Smooth muscle cell (in vitro differentiated cells): ENCODE data around the gene ZPLD1. TPM values are rescaled to one million over a fixed set of nuclear protein-coding genes. Genes with fewer than 3 reads are reported as not detected.

Source experiments
- DNase-seq: peaks from one replicate; lab custom pipeline; 2025; ENCODE audit not compliant: unreplicated experiment; lab: John Stamatoyannopoulos, UW
- H2AFZ ChIP-seq: fragments of 200-600 bp; sonication (generic); 2 replicates; pipeline ENCODE4 v1.6.0; 2016; ENCODE audit warnings: antibody characterized with exemption, low read depth, mild to moderate bottlenecking
- H3F3A ChIP-seq: fragments of 200-600 bp; sonication (generic); 2 replicates; pipeline ENCODE4 v1.6.0; 2017; ENCODE audit warnings: antibody characterized with exemption, low read depth
- H3K27ac ChIP-seq: fragments of 200-600 bp; sonication (generic); 2 replicates; pipeline ENCODE4 v1.5.1; 2016; ENCODE audit warnings: low read depth, mild to moderate bottlenecking
- H3K27me3 ChIP-seq: fragments of 200-600 bp; sonication (generic); 2 replicates; pipeline ENCODE4 v1.6.1; 2016; ENCODE audit warnings: low read depth, mild to moderate bottlenecking
- H3K36me3 ChIP-seq: fragments of 200-600 bp; sonication (generic); 2 replicates; pipeline ENCODE4 v1.5.1; 2016; ENCODE audit warnings: low read depth
- H3K4me1 ChIP-seq: fragments of 200-600 bp; sonication (generic); 2 replicates; pipeline ENCODE4 v1.5.1; 2016; ENCODE audit warnings: low read depth
- H3K4me2 ChIP-seq: fragments of 200-600 bp; sonication (generic); 2 replicates; pipeline ENCODE4 v1.6.0; 2016; ENCODE audit warnings: mild to moderate bottlenecking
- H3K4me3 ChIP-seq: fragments of 200-600 bp; sonication (generic); 2 replicates; pipeline ENCODE4 v1.5.1; 2016; ENCODE audit warnings: mild to moderate bottlenecking
- H3K79me2 ChIP-seq: fragments of 200-600 bp; sonication (generic); 2 replicates; pipeline ENCODE4 v1.6.0; 2016; ENCODE audit warnings: low read depth, mild to moderate bottlenecking
- H3K9ac ChIP-seq: fragments of 200-600 bp; sonication (generic); 2 replicates; pipeline ENCODE4 v1.6.0; 2016; ENCODE audit warnings: low read depth
- H3K9me3 ChIP-seq: fragments of 200-600 bp; sonication (generic); replicated peaks from 2 replicates; pipeline ENCODE4 v1.5.1; 2016; ENCODE audit warnings: low read depth
- H4K20me1 ChIP-seq: fragments of 200-600 bp; sonication (generic); 2 replicates; pipeline ENCODE4 v1.6.0; 2016; ENCODE audit warnings: low read depth
- CTCF ChIP-seq: fragments of 200-600 bp; sonication (generic); IDR thresholded peaks from 2 replicates; pipeline ENCODE4 v1.5.1; 2017; ENCODE audit warnings: borderline replicate concordance, mild to moderate bottlenecking, antibody characterized with exemption; ENCODE audit not compliant: insufficient read depth, poor library complexity, severe bottlenecking
- WGBS: methylation state at CpG from one replicate; pipeline ENCODE4 v1.1.7; 2016; ENCODE audit warnings: low lambda C conversion rate; 5-methylcytosine and 5-hydroxymethylcytosine counted together
- polyA plus RNA-seq: library from polyadenylated mRNA; unstranded; fragments of >200 nt; fragmentation: Nextera tagmentation; extraction: Ambion mirVana; gene quantifications from 2 replicates; pipeline ENCODE4 v1.2.1, GENCODE V29; 2016
- total RNA-seq: library from RNA; depleted of rRNA; stranded (reverse); fragments of >200 nt; gene quantifications from 2 replicates; pipeline ENCODE4 v1.2.3, GENCODE V29; 2014

ZPLD1 gene
- total and polyA plus RNA-seq, 2 experiments from 2014 or later: 0.22 TPM; not detected in 1

DNA sequence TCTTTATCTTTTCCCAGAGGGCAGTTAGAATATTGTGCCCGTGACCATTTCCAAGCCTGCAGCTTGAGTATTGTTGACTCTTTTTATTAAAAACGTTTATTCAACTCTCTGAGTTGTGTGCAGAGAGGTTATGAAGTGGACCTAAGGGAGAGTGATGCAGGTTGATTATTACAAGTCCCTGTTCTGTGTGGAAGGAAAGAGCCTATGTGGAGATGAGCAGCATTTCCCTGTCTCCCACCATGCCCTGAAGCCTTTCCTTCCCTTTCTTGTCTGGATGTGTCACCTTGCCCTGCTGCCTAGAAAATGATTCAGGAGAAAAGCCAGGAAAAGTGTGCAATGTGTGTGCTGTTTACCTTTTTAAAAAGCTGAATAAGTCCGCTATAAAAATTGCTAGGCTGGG lies 19.4 kb downstream of the ZPLD1 start:
- H4K20me1 ChIP-seq: no peaks in the 10 kb centered on the region
- no peak overlapping the region for H3K9ac ChIP-seq
- H3F3A ChIP-seq: no peaks in the 10 kb centered on the region
- H3K4me3 ChIP-seq: no peak overlapping the region
- no peaks in the 10 kb centered on the region for H3K27me3 ChIP-seq
- no peak overlapping the region for H2AFZ ChIP-seq
- no peaks in the 10 kb centered on the region for H3K9me3 ChIP-seq
- no peaks in the 10 kb centered on the region for H3K79me2 ChIP-seq
- no peaks in the 10 kb centered on the region for H3K4me1 ChIP-seq
- no peaks in the 10 kb centered on the region for H3K36me3 ChIP-seq
- 64% methylated on average over 3 of the region's 3 CpGs for WGBS
- no peak for DNase-seq
- H3K4me2 ChIP-seq: no peak overlapping the region
- no peak overlapping the region for H3K27ac ChIP-seq
- no peak for TF ChIP-seq CTCF

- H3K4me2 ChIP-seq: no peak overlapping the region
- H3K9me3 ChIP-seq: no peaks in the 10 kb centered on the region
- TF ChIP-seq CTCF: no peak
- no peak overlapping the region for H2AFZ ChIP-seq
- no peaks in the 10 kb centered on the region for H3K27me3 ChIP-seq
- no peaks in the 10 kb centered on the region for H3F3A ChIP-seq
- no peak overlapping the region for H3K27ac ChIP-seq
- no peaks in the 10 kb centered on the region for H3K36me3 ChIP-seq
- no peak overlapping the region for H3K4me3 ChIP-seq
- no peak overlapping the region for H3K9ac ChIP-seq
- no peaks in the 10 kb centered on the region for H3K79me2 ChIP-seq
- WGBS: 93% methylated on average over 2 of the region's 2 CpGs
- H3K4me1 ChIP-seq: no peaks in the 10 kb centered on the region
- no peaks in the 10 kb centered on the region for H4K20me1 ChIP-seq
- DNase-seq: no peak
Measured at GRCh38 chr3:102457644-102458043, 22.8 kb downstream of the ZPLD1 start.

DNA sequence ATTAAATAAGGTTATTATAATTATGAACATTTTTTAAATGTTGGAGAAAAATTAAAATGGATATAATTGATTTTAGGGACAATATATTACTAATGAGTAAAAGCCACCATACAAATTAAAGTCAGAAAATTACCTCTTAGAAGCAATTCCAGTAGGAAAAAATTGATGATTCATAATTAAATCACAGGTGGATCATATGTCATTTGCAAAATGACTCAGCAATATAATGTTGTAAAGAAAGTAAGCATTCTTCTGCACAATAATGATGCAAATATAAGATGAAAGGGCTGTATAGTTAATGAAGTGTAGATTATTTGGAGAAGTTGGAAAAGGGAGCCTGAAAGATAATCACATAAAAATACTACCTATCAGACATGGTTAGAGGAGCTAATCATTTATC lies 25.8 kb downstream of the ZPLD1 start:
- Histone ChIP-seq H3K4me2 (no peak overlapping the region), H3K27ac (no peak overlapping the region), H3K27me3 (no peaks in the 10 kb centered on the region), H3K4me3 (no peak overlapping the region), H4K20me1 (no peaks in the 10 kb centered on the region), H3K9ac (no peak overlapping the region), H3K79me2 (no peaks in the 10 kb centered on the region), H3K4me1 (no peaks in the 10 kb centered on the region), H3K36me3 (no peaks in the 10 kb centered on the region), H2AFZ (no peak overlapping the region), H3K9me3 (no peaks in the 10 kb centered on the region), H3F3A (no peaks in the 10 kb centered on the region)
- no peak for TF ChIP-seq CTCF
- DNase-seq: no peak

DNA sequence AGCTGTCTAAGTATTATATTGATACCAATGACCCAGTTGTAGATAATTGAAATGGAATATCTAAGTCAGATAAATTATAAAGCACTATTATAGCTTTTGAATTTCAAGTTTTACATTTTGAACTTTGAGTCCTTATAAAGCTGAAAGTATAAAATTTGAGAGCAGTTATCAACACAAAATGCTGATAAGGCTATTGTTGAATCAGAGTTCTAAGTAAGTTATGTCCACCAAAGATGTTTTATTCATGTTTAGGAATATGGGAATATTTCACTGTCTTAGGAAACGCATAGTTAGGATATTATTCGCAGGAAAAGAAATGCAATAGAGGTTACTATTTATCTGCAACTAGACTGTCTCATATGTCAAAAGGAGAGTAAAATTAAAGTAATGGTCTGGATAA lies 29.4 kb downstream of the ZPLD1 start:
- no peak overlapping the region for H3K4me2 ChIP-seq
- no peak for DNase-seq
- TF ChIP-seq CTCF: no peak
- no peaks in the 10 kb centered on the region for H3K36me3 ChIP-seq
- WGBS: 94% methylated on average over 2 of the region's 2 CpGs
- H3K27me3 ChIP-seq: no peaks in the 10 kb centered on the region
- H3K4me3 ChIP-seq: no peak overlapping the region
- H2AFZ ChIP-seq: no peak overlapping the region
- H3K79me2 ChIP-seq: no peaks in the 10 kb centered on the region
- no peak overlapping the region for H3K9ac ChIP-seq
- H3K27ac ChIP-seq: no peak overlapping the region
- H3K4me1 ChIP-seq: no peaks in the 10 kb centered on the region
- H3F3A ChIP-seq: no peaks in the 10 kb centered on the region
- no peaks in the 10 kb centered on the region for H4K20me1 ChIP-seq
- H3K9me3 ChIP-seq: no peaks in the 10 kb centered on the region
